ENCODE results near the gene IL17C. TPM values are rescaled to one million over a fixed set of nuclear protein-coding genes. Genes with fewer than 3 reads are reported as not detected.

IL17C gene
- total RNA-seq, 1 experiment from 2014 or later: 0.31 TPM

DNA sequence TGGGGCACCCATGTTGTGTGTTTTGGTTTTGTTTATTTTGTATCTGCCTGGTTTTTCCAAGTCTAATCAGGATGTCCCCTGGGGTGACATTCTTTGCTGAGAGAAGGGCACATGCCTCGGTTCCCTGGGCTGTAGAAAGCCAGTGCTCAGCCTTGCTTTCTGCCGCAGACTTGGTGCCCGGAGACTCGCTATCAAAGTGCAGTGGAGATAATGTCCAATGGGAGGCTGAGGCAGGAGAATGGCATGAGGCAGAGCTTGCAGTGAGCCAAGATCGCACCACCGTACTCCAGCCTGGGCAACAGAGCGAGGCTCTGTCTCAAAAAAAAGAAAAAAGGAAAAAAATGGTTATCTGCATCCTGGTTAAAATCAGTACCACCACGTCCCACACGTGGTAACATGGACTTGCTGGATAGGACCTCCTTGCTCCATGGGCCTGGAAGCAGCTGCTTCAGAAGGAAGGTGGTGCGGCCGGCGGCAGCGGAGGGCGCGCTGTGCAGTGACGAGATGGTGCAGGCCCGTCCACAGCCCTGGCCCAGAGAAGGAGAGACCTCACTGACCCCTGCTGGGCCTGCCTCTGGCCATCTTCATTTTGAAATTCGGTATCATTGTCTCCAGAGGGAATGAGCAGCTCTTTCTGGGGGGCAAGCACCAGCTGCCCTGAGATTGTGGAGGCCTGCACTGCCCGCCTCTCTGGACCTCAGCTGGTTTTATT is 19.3 kb upstream of the IL17C start:
- peaks cover 18 to 55% (median 44%) of the 10 kb centered on the region in 3 experiments for H3K36me3 Mint-ChIP-seq (ENCODE audit: insufficient read depth in 1 of 3, low read depth in 3 of 3)
- no peaks in the 10 kb centered on the region for H3K23me2 ChIP-seq (ENCODE audit: insufficient read length, low read depth, low read length, poor library complexity, severe bottlenecking)
- no peak overlapping the region for H3K18ac ChIP-seq (ENCODE audit: insufficient read length, low read depth, low read length)
- peaks cover 6 to 26% of the 10 kb centered on the region in 2 experiments for H3K4me1 Mint-ChIP-seq
- H4K20me1 ChIP-seq (ENCODE audit: control insufficient read depth, insufficient read depth, insufficient read length): no peaks in the 10 kb centered on the region
- no peak overlapping the region for H2AK5ac ChIP-seq (ENCODE audit: insufficient read length, low read length)
- H3K4me2 ChIP-seq (ENCODE audit: insufficient read depth, insufficient read length, low read length): no peak overlapping the region
- H4K91ac ChIP-seq (ENCODE audit: insufficient read length, low read depth, low read length): no peak overlapping the region
- H3K9ac ChIP-seq (ENCODE audit: extremely low read depth, insufficient read length, low read length): no peak overlapping the region
- no peak overlapping the region for H2BK120ac ChIP-seq (ENCODE audit: low read depth, low read length, poor library complexity, severe bottlenecking)
- H3K27me3 ChIP-seq (ENCODE audit: insufficient read depth, low read length): no peaks in the 10 kb centered on the region
- peak overlapping the region; percentile 72 to 92 (median 72); a peak in 4 of 7 replicates for H3K27ac Mint-ChIP-seq
- no peak overlapping the region for H4K5ac ChIP-seq (ENCODE audit: insufficient read length, low read depth, low read length)
- no peaks in the 10 kb centered on the region; a peak in 1 of 5 replicates for H3K9me3 Mint-ChIP-seq
- no peaks in the 10 kb centered on the region for H3K79me1 ChIP-seq (ENCODE audit: insufficient read depth, low read depth, low read length, poor library complexity, severe bottlenecking)
- no peak for TF ChIP-seq CTCF (conservative IDR thresholded peaks at IDR 0.05)
- H3K4me3 Mint-ChIP-seq: peak overlapping the region in 1 of 2 experiments; percentile 53; a peak in 1 of 5 replicates
- H2BK12ac ChIP-seq (ENCODE audit: insufficient read length, low read depth, low read length): no peak overlapping the region
- H3K4me1 ChIP-seq (ENCODE audit: insufficient read depth, low read length): no peaks in the 10 kb centered on the region
- no peak overlapping the region for H2AFZ ChIP-seq (ENCODE audit: low read length)
- no peaks in the 10 kb centered on the region for H3K27me3 Mint-ChIP-seq (ENCODE audit: low read depth)
- no peak overlapping the region for H2BK5ac ChIP-seq (ENCODE audit: insufficient read length, low read length)
- no peak overlapping the region for H3T11ph ChIP-seq (ENCODE audit: low read length)
- no peak overlapping the region for H3K14ac ChIP-seq (ENCODE audit: insufficient read depth, low read length)
- H2BK20ac ChIP-seq (ENCODE audit: low read depth, low read length, poor library complexity, severe bottlenecking): no peak overlapping the region
- no peak overlapping the region for H3K56ac ChIP-seq (ENCODE audit: insufficient read length, low read depth, low read length)
- H3K27ac ChIP-seq (ENCODE audit: insufficient read length, low read depth, low read length): no peak overlapping the region
- H3K4ac ChIP-seq (ENCODE audit: low read depth, low read length): no peak overlapping the region
- H3K9me3 ChIP-seq (ENCODE audit: control insufficient read depth, low read depth, low read length): no peaks in the 10 kb centered on the region
- no peak overlapping the region for H3K23ac ChIP-seq (ENCODE audit: insufficient read length, low read depth, low read length)
- no peak overlapping the region for H4K8ac ChIP-seq (replicated peaks; ENCODE audit: insufficient read length, low read depth, low read length)
- no peaks in the 10 kb centered on the region; the same call in 1 of the 2 replicates for H3K79me2 ChIP-seq (ENCODE audit: insufficient read depth, low read length)
- no peak for DNase-seq
- no peak overlapping the region for H2BK15ac ChIP-seq (ENCODE audit: low read depth, low read length)
- WGBS (ENCODE audit: extremely low coverage, insufficient read length, low lambda C conversion rate): no CpG with 5 or more reads among the region's 19 CpGs

Measured in H9 (cell line).